A549 (cell line): Measurements from ENCODE around the gene RASGRP2. TPM values are rescaled to one million over a fixed set of nuclear protein-coding genes. Genes with fewer than 3 reads are reported as not detected.

Source experiments
- ATAC-seq, 2 experiments: fragments of 200-7000 bp in 1 of 2; fragments of >200 bp in 1 of 2; cut with Nextera tagmentation in 1 of 2; cut with Tn5 transposase in 1 of 2; 3 replicates each; pipeline versions ENCODE4 v1.8.0 to v1.9.1; 2018 to 2020; ENCODE audit warnings: mild to moderate bottlenecking in 1 of 2, moderate library complexity in 1 of 2
- CTCF ChIA-PET: fragments of 300-600 bp; sonication (Branson Sonifier 250); formaldehyde crosslinking; extraction: SDS; loops from one replicate; lab custom pipeline; 2021; ENCODE audit warnings: antibody characterized with exemption, inconsistent platforms; lab: Yijun Ruan, JAX
- POLR2A ChIA-PET: fragments of 350-600 bp; formaldehyde crosslinking; extraction: SDS; loops from one replicate; lab custom pipeline; 2021; ENCODE audit warnings: antibody characterized with exemption, inconsistent platforms; lab: Yijun Ruan, JAX
- DNase-seq, 2 experiments: peaks; one replicate each; pipeline versions ENCODE4 v3.0.0 to v3.0.0-alpha.2; 2011 to 2016; ENCODE audit warnings: low read depth in 1 of 2, low spot score in 1 of 2
- FAIRE-seq: peaks from 2 replicates; lab custom pipeline; 2011; peaks lifted over from hg19 to GRCh38; lab: Jason Lieb, UNC
- H3K27ac ChIP-seq, 2 experiments: fragments of >200 bp; sonication (Bioruptor Twin); formaldehyde crosslinking; 3 replicates each; pipeline ENCODE4 v1.5.1; 2016 to 2017
- H3K4me1 ChIP-seq: fragments of >200 bp; sonication (Bioruptor Twin); formaldehyde crosslinking; 3 replicates; pipeline ENCODE4 v1.6.1; 2016
- H3K4me2 ChIP-seq: fragments of >200 bp; sonication (Bioruptor Twin); formaldehyde crosslinking; 3 replicates; pipeline ENCODE4 v1.6.1; 2016
- H3K4me3 ChIP-seq: fragments of >200 bp; sonication (Bioruptor Twin); formaldehyde crosslinking; 3 replicates; pipeline ENCODE4 v1.5.1; 2016
- H3K9me3 ChIP-seq: fragments of >200 bp; sonication (Bioruptor Twin); formaldehyde crosslinking; 3 replicates; pipeline ENCODE4 v1.6.1; 2016
- BHLHE40 ChIP-seq: IDR thresholded peaks from 2 replicates; pipeline ENCODE4 v1.6.1; 2012; ENCODE audit warnings: low read depth, low read length, inconsistent platforms
- EP300 ChIP-seq, 2 experiments: fragments of >200 bp; sonication (Bioruptor Twin); formaldehyde crosslinking; IDR thresholded peaks; 2 replicates in 1 of 2; 3 replicates in 1 of 2; pipeline ENCODE4 v1.6.1; 2016 to 2017
- HOXA7 ChIP-seq: fragments of 250-450 bp; sonication (Bioruptor Pico); IDR thresholded peaks from 2 replicates; pipeline ENCODE4 v1.5.0; 2020; ENCODE audit warnings: mild to moderate bottlenecking, moderate library complexity
- MAFK ChIP-seq: fragments of 450-650 bp; IDR thresholded peaks from 2 replicates; pipeline ENCODE4 v1.6.1; 2014; ENCODE audit not compliant: partially characterized antibody
- NFE2L2 ChIP-seq: fragments of 150-350 bp; conservative IDR thresholded peaks from 2 replicates; pipeline ENCODE4 v1.6.1; 2014; ENCODE audit warnings: low read length
- NR3C1 ChIP-seq: fragments of >200 bp; sonication (Bioruptor Twin); formaldehyde crosslinking; IDR thresholded peaks from 3 replicates; pipeline ENCODE4 v1.6.1; 2017
- POLR2AphosphoS2 ChIP-seq: conservative IDR thresholded peaks from 2 replicates; pipeline ENCODE4 v1.6.1; 2012; ENCODE audit warnings: low read length, improper control_type of control experiment, inconsistent platforms
- RCOR1 ChIP-seq: fragments of 150-350 bp; IDR thresholded peaks from 2 replicates; pipeline ENCODE4 v1.6.1; 2014; ENCODE audit warnings: antibody characterized with exemption, low read length, low read depth
- RFX5 ChIP-seq: fragments of 450-650 bp; IDR thresholded peaks from 2 replicates; pipeline ENCODE4 v1.7.1; 2014; ENCODE audit warnings: antibody characterized with exemption, mild to moderate bottlenecking, moderate library complexity
- ZC3H11A ChIP-seq: fragments of 450-650 bp; IDR thresholded peaks from 2 replicates; pipeline ENCODE4 v1.6.1; 2014; ENCODE audit warnings: antibody characterized with exemption, mild to moderate bottlenecking
- WGBS: methylation state at CpG from one replicate; pipeline ENCODE4 v1.1.6; 2017; ENCODE audit errors: missing lambda C conversion rate; 5-methylcytosine and 5-hydroxymethylcytosine counted together
- polyA plus RNA-seq, 4 experiments: library from polyadenylated mRNA; depleted of rRNA in 3 of 4; stranded (reverse); fragments of >200 nt; fragmentation: RNase III in 1 of 4; extraction: RNeasy Plus Mini Kit Qiagen cat#74134 plus additional on column Dnase treatment in 1 of 4; gene quantifications; 2 replicates in 3 of 4; 3 replicates in 1 of 4; pipeline ENCODE4 v1.2.3, GENCODE V29; 2011 to 2017
- TF ChIP-seq, protein P1 (sequence below): fragments of 150-350 bp; IDR thresholded peaks from 2 replicates; pipeline ENCODE4 v1.6.1; 2014; ENCODE audit warnings: low read depth, mild to moderate bottlenecking, low read length
- TF ChIP-seq, protein P2 (sequence below): IDR thresholded peaks from 2 replicates; pipeline ENCODE4 v1.6.1; 2012; ENCODE audit warnings: low read depth, borderline replicate concordance
- TF ChIP-seq, protein P3 (sequence below): fragments of 450-650 bp; IDR thresholded peaks from 2 replicates; pipeline ENCODE4 v1.6.1; 2014; ENCODE audit warnings: antibody characterized with exemption
- TF ChIP-seq, protein P4 (sequence below): fragments of >200 bp; sonication (Bioruptor Twin); formaldehyde crosslinking; IDR thresholded peaks from 3 replicates; pipeline ENCODE4 v1.6.1; 2016
- TF ChIP-seq, protein P5 (sequence below): fragments of >200 bp; sonication (Bioruptor Twin); formaldehyde crosslinking; IDR thresholded peaks from 3 replicates; pipeline ENCODE4 v1.5.1; 2016

Gene RASGRP2
- polyA plus RNA-seq, 2 of the 4 experiments (the other 2 are of a cell fraction), result 0.88 to 0.89 TPM

DNA sequence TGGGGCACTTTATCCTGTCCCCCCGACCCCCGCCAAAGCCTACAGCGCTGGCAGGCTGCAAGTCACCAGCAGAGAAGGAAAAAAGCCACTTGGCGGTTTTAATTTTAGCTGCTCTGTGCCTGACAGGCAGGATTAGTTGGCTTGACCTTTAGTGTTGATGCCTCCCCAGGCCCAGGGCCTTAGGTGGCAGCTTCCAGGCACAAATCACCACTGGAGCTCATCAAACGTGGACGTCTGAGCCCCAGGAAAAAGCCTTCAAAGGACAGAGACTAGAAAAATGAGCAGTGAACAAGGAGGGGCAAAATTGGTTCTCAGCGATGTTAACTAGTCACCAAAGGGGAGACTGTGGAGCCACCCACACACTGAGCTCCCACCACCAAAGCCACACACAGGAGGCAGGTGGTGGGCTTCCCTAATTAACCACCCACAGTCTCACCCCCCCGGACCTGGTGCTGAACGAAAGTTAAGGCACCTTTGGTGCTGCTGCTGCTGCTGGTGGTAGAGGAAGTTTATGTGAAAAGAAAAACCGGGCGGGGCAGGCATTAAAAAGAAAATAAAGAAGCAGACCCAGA is 20.2 kb upstream of the RASGRP2 start (continued):
- TF ChIP-seq ZC3H11A, result no peak
- TF ChIP-seq RCOR1, result no peak
- TF ChIP-seq, protein P1, sequence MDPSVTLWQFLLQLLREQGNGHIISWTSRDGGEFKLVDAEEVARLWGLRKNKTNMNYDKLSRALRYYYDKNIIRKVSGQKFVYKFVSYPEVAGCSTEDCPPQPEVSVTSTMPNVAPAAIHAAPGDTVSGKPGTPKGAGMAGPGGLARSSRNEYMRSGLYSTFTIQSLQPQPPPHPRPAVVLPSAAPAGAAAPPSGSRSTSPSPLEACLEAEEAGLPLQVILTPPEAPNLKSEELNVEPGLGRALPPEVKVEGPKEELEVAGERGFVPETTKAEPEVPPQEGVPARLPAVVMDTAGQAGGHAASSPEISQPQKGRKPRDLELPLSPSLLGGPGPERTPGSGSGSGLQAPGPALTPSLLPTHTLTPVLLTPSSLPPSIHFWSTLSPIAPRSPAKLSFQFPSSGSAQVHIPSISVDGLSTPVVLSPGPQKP, result no peak
- no peak for TF ChIP-seq MAFK

DNA sequence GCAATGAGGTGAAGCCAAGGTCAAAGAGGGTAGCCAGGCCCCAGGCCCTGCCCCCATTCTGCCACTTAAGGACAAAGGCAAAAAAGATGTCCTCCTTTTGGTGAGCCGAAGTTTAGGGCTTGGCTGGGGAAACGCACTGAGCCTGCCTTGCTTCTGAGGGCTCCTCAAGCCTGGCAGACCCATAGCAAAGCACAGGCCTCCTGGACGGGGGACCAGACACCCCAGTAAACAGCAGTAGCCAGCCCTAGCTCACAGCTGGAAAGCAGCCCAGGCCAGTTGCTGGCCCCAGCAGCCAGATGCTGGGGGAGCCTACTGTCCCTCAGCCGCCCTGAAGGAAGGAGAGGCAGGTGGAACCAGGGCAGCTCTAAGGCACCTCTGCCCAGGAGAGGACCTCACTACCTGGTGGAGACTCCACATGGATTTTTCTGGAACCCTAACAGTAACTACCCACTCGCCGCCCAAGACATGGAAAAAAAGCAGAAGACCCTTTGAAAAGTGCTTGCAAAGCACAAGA is 19.6 kb upstream of the RASGRP2 start:
- H3K4me1 ChIP-seq, result peaks cover 5% of the 10 kb centered on the region; the same call in 1 of the 3 replicates
- POLR2A ChIA-PET, result interaction anchor here (4.5 kb wide), 1 partner anchor 15 kb away, joined by 32 read pairs; the partner anchor contains the start of gene SF1
- TF ChIP-seq, protein P2, sequence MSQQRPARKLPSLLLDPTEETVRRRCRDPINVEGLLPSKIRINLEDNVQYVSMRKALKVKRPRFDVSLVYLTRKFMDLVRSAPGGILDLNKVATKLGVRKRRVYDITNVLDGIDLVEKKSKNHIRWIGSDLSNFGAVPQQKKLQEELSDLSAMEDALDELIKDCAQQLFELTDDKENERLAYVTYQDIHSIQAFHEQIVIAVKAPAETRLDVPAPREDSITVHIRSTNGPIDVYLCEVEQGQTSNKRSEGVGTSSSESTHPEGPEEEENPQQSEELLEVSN, result no peak
- TF ChIP-seq HOXA7 (CRISPR knock-in tag) (no peak), NFE2L2 (no peak)
- TF ChIP-seq, protein P3, sequence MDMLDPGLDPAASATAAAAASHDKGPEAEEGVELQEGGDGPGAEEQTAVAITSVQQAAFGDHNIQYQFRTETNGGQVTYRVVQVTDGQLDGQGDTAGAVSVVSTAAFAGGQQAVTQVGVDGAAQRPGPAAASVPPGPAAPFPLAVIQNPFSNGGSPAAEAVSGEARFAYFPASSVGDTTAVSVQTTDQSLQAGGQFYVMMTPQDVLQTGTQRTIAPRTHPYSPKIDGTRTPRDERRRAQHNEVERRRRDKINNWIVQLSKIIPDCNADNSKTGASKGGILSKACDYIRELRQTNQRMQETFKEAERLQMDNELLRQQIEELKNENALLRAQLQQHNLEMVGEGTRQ, result no peak
- TF ChIP-seq, protein P4, sequence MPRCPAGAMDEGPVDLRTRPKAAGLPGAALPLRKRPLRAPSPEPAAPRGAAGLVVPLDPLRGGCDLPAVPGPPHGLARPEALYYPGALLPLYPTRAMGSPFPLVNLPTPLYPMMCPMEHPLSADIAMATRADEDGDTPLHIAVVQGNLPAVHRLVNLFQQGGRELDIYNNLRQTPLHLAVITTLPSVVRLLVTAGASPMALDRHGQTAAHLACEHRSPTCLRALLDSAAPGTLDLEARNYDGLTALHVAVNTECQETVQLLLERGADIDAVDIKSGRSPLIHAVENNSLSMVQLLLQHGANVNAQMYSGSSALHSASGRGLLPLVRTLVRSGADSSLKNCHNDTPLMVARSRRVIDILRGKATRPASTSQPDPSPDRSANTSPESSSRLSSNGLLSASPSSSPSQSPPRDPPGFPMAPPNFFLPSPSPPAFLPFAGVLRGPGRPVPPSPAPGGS, result no peak
- WGBS, result 88% methylated on average over 6 of the region's 6 CpGs
- no peak overlapping the region for H3K4me2 ChIP-seq
- FAIRE-seq, result no peak
- CTCF ChIA-PET, result interaction anchor here (0.8 to 7.1 kb wide), 5 partner anchors 9 to 75 kb away, joined by 3 to 73 read pairs (median 7); partner anchors contain the start of genes RASGRP2 and SF1
- no peak overlapping the region for H3K4me3 ChIP-seq
- no peak overlapping the region for H3K27ac ChIP-seq
- no peaks in the 10 kb centered on the region for H3K9me3 ChIP-seq
- no peak for DNase-seq
- no peak for ATAC-seq

DNA sequence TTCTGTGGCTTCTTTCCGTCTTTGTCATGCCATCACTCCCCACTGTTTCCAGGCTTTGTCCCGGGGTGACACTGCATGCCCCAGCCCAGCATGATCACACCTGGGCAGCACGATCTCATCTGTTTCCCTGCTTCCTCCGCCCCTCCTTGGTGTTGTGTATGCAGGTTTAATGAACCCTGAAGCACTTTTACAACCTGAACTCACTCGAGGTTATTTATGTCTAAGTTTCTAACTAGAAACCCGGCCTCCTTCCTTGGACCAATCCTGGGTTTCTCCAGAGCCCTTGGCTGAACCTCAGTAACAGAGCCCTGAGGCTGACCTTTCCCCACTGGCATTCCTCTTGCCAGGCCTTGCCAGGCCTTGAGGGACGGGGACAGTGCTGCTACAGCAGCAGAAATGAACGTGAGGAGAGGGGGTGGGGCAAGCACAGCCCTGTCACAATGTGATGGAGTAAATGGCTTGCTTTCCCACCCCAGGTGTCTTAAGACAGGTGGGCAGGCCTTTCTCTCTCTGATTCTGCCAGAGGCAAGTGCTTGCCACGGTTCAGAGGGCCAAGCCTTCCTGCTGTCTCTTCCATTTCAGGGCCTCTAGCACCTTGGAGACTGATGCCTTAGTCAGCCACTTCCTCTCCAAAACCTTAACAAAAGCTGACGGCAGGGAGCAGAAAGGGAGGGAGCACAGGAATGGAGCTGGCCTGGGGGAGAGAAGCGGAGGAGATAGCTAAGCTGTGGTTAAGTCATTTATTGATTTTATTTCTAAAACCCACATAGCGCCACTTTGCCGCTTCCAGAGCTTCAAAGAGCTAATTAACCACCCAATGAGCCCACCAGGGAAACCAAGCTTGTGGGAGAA is 19.0 kb upstream of the RASGRP2 start:
- no peak overlapping the region for H3K4me2 ChIP-seq
- TF ChIP-seq, protein P5, sequence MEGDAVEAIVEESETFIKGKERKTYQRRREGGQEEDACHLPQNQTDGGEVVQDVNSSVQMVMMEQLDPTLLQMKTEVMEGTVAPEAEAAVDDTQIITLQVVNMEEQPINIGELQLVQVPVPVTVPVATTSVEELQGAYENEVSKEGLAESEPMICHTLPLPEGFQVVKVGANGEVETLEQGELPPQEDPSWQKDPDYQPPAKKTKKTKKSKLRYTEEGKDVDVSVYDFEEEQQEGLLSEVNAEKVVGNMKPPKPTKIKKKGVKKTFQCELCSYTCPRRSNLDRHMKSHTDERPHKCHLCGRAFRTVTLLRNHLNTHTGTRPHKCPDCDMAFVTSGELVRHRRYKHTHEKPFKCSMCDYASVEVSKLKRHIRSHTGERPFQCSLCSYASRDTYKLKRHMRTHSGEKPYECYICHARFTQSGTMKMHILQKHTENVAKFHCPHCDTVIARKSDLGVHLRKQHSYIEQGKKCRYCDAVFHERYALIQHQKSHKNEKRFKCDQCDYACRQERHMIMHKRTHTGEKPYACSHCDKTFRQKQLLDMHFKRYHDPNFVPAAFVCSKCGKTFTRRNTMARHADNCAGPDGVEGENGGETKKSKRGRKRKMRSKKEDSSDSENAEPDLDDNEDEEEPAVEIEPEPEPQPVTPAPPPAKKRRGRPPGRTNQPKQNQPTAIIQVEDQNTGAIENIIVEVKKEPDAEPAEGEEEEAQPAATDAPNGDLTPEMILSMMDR, result no peak
- no peak for TF ChIP-seq NR3C1
- no peak for TF ChIP-seq BHLHE40
- TF ChIP-seq POLR2AphosphoS2, result peak; percentile 88; the same call in 1 of the 2 replicates
- TF ChIP-seq EP300 (IDR thresholded peaks at IDR 0.05), result no peak
- TF ChIP-seq RFX5, result no peak
- TF ChIP-seq, all 56 proteins: peak for 1
- DNase-seq, result no peak

More for the DNA sequence above, 19.0 kb upstream of the RASGRP2 start:
- FAIRE-seq (no peak), ATAC-seq (no peak)
- WGBS, result 78% methylated on average over 13 of the region's 13 CpGs
- H3K4me1 ChIP-seq, result peaks cover 5% of the 10 kb centered on the region; the same call in 1 of the 3 replicates
- no peaks in the 10 kb centered on the region for H3K9me3 ChIP-seq
- ChIA-PET POLR2A (interaction anchor here (4.5 kb wide), 1 partner anchor 16 kb away, joined by 32 read pairs; the partner anchor contains the start of gene SF1), CTCF (interaction anchor here (0.8 to 13.0 kb wide), 5 partner anchors 10 to 251 kb away, joined by 3 to 104 read pairs (median 19); partner anchors contain the start of genes ARL2, RASGRP2 and SF1)
- H3K27ac ChIP-seq, result no peak overlapping the region
- H3K4me3 ChIP-seq, result no peak overlapping the region
